GM23248 (cell line): Measurements from ENCODE around the gene PIP4P1. TPM values are rescaled to one million over a fixed set of nuclear protein-coding genes. Genes with fewer than 3 reads are reported as not detected.

ENCODE experiments used
- DNase-seq: peaks from one replicate; pipeline ENCODE4 v3.0.0-alpha.2; 2015
- H2AFZ ChIP-seq: fragments of 200-600 bp; sonication (generic); 2 replicates; pipeline ENCODE4 v1.6.1; 2016; ENCODE audit warnings: antibody characterized with exemption
- H3F3A ChIP-seq: fragments of 200-600 bp; sonication (generic); 2 replicates; pipeline ENCODE4 v1.6.1; 2016; ENCODE audit warnings: mild to moderate bottlenecking, antibody characterized with exemption, mixed run types; ENCODE audit not compliant: insufficient read depth
- H3K27ac ChIP-seq: fragments of 200-600 bp; sonication (generic); 2 replicates; pipeline ENCODE4 v1.5.1; 2016; ENCODE audit warnings: mild to moderate bottlenecking
- H3K27me3 ChIP-seq: fragments of 200-600 bp; sonication (generic); replicated peaks from 2 replicates; pipeline ENCODE4 v1.6.1; 2016; ENCODE audit warnings: mild to moderate bottlenecking; ENCODE audit not compliant: insufficient read depth
- H3K36me3 ChIP-seq: fragments of 200-600 bp; sonication (generic); 2 replicates; pipeline ENCODE4 v1.6.1; 2016; ENCODE audit warnings: low read depth, mild to moderate bottlenecking
- H3K4me1 ChIP-seq: fragments of 200-600 bp; sonication (generic); 2 replicates; pipeline ENCODE4 v1.6.1; 2016; ENCODE audit warnings: mild to moderate bottlenecking; ENCODE audit not compliant: insufficient read depth
- H3K4me2 ChIP-seq: fragments of 200-600 bp; sonication (generic); one replicate; pipeline ENCODE4 v1.6.1; 2016; ENCODE audit warnings: mild to moderate bottlenecking; ENCODE audit not compliant: unreplicated experiment
- H3K4me3 ChIP-seq: fragments of 200-600 bp; sonication (generic); 2 replicates; pipeline ENCODE4 v1.5.1; 2016; ENCODE audit warnings: mild to moderate bottlenecking
- H3K79me2 ChIP-seq: fragments of 200-600 bp; sonication (generic); 2 replicates; pipeline ENCODE4 v1.6.1; 2016; ENCODE audit warnings: mild to moderate bottlenecking; ENCODE audit not compliant: insufficient read depth
- H3K9ac ChIP-seq: fragments of 200-600 bp; sonication (generic); 2 replicates; pipeline ENCODE4 v1.6.1; 2016; ENCODE audit warnings: mild to moderate bottlenecking
- H3K9me2 ChIP-seq: fragments of 200-600 bp; sonication (generic); 2 replicates; pipeline ENCODE4 v1.6.1; 2016; ENCODE audit warnings: mixed run types, mild to moderate bottlenecking, moderate library complexity; ENCODE audit not compliant: insufficient read depth
- H3K9me3 ChIP-seq: fragments of 200-600 bp; sonication (generic); one replicate; pipeline ENCODE4 v1.6.1; 2017; ENCODE audit warnings: low read depth
- H4K20me1 ChIP-seq: fragments of 200-600 bp; sonication (generic); 2 replicates; pipeline ENCODE4 v1.6.0; 2016; ENCODE audit not compliant: insufficient read depth
- EZH2 ChIP-seq: fragments of 200-600 bp; sonication (generic); IDR thresholded peaks from 2 replicates; pipeline ENCODE4 v1.6.1; 2018; ENCODE audit warnings: antibody characterized with exemption, mild to moderate bottlenecking; ENCODE audit not compliant: insufficient read depth, poor library complexity, severe bottlenecking
- EZH2phosphoT487 ChIP-seq: fragments of 200-600 bp; sonication (generic); IDR thresholded peaks from 2 replicates; pipeline ENCODE4 v1.6.1; 2018; ENCODE audit warnings: antibody characterized with exemption, moderate library complexity, mild to moderate bottlenecking, low read depth; ENCODE audit not compliant: insufficient read depth
- WGBS, 2 experiments: methylation state at CpG; one replicate each; pipeline ENCODE4 v1.1.6; 2015 to 2017; ENCODE audit warnings: low lambda C conversion rate in 2 of 2, low coverage in 1 of 2; ENCODE audit errors: missing lambda C conversion rate in 2 of 2; 5-methylcytosine and 5-hydroxymethylcytosine counted together
- in situ Hi-C: fragments of 300-500 bp; cut with MboI; formaldehyde crosslinking; loops from 2 replicates; pipeline ENCODE4 v1.15.0; 2020
- polyA plus RNA-seq: library from polyadenylated mRNA; unstranded; fragments of >200 nt; fragmentation: Nextera tagmentation; extraction: Ambion mirVana; gene quantifications from 2 replicates; pipeline ENCODE4 v1.2.1, GENCODE V29; 2016
- total RNA-seq: library from RNA; depleted of rRNA; stranded (reverse); fragments of >200 nt; shearing (Covaris generic); gene quantifications from 2 replicates; pipeline ENCODE4 v1.2.3, GENCODE V29; 2014

Gene PIP4P1
- total and polyA plus RNA-seq, 2 experiments from 2014 or later = 18.6 to 21.6 TPM

DNA sequence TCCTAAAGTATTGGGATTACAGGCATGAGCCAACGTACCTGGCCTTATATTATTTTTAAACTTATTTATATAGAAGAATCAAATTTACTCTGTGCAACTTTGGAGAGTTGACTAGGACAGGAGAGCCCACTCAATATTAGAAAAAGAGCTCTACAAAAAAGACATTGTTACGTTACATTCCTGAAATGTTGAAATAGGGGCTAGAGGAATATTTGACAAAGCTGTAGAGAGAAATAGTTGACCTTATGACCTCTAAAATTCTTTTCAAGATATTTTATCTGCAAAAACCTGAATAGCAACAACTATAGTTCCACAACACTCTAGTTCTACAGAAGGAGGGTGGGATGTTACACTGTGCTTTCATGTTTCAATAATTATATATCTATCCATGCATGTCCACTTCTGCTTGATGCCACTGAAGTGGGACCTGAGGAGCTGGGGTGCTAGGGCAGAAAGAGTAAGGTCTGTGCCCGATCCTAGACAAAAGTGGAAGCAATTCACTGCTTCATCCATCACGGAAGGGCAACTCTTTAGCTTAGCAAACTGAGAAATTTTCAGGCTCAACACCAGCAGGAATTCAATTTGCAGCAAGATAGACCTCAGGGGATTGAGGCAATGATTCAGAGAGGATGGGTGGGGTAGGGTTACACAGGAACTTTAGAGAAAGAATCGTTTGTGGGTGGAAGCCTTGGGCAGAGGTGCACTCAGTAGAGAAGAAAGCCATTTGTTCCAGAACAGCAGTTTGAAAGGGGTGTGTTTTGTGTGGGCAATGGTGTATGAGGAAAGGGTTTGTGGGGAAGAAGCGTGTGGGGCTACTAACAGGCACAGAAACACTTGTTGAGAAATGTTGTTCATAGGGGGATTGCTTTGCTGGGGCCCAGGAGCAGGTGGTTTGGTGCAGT lies 28.1 kb upstream of the PIP4P1 start:
- Histone ChIP-seq H3K27ac (no peak overlapping the region), H3K4me2 (no peak overlapping the region)

DNA sequence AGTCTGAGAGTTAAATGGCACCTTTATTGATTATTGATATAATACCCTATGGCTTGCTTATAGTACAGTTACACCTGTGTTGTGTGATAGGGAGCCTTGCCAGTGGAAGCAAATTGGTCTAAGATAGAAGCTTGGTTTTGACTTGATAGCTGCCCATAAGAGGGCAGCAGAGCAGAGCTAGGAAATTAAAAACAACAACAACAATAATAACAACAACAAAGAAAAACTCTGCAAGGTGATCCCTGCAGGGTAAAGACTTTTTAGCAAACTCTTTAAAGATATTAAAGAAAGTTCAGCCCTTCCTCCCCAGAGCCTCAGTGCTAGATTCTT lies 26.1 kb upstream of the PIP4P1 start:
- Histone ChIP-seq H2AFZ (no peak overlapping the region), H3K4me2 (no peak overlapping the region), H4K20me1 (no peaks in the 10 kb centered on the region), H3K79me2 (no peaks in the 10 kb centered on the region), H3K27ac (no peak overlapping the region), H3K4me1 (no peaks in the 10 kb centered on the region), H3K9ac (no peak overlapping the region), H3K9me3 (no peaks in the 10 kb centered on the region), H3K4me3 (no peak overlapping the region), H3K9me2 (no peaks in the 10 kb centered on the region), H3K36me3 (no peaks in the 10 kb centered on the region), H3F3A (no peaks in the 10 kb centered on the region), H3K27me3 (no peaks in the 10 kb centered on the region)
- in situ Hi-C loops = no loop called here
- DNase-seq = no peak
- TF ChIP-seq EZH2phosphoT487 = no peak
- no peak for TF ChIP-seq EZH2

More for the DNA sequence above, 28.1 kb upstream of the PIP4P1 start:
- TF ChIP-seq EZH2 = no peak
- TF ChIP-seq EZH2phosphoT487 = no peak
- DNase-seq = peak; percentile 47
- 28 to 31% methylated on average over 6 of the region's 6 CpGs for WGBS, 2 experiments
- Histone ChIP-seq H3K9me3 (no peaks in the 10 kb centered on the region), H3K79me2 (no peaks in the 10 kb centered on the region), H2AFZ (no peak overlapping the region; the same call in 1 of the 2 replicates), H3K36me3 (no peaks in the 10 kb centered on the region), H3K9me2 (no peaks in the 10 kb centered on the region), H3K4me3 (no peak overlapping the region), H3K9ac (no peak overlapping the region), H4K20me1 (no peaks in the 10 kb centered on the region), H3K4me1 (no peaks in the 10 kb centered on the region), H3F3A (no peaks in the 10 kb centered on the region), H3K27me3 (no peaks in the 10 kb centered on the region)
- in situ Hi-C loops = no loop called here

DNA sequence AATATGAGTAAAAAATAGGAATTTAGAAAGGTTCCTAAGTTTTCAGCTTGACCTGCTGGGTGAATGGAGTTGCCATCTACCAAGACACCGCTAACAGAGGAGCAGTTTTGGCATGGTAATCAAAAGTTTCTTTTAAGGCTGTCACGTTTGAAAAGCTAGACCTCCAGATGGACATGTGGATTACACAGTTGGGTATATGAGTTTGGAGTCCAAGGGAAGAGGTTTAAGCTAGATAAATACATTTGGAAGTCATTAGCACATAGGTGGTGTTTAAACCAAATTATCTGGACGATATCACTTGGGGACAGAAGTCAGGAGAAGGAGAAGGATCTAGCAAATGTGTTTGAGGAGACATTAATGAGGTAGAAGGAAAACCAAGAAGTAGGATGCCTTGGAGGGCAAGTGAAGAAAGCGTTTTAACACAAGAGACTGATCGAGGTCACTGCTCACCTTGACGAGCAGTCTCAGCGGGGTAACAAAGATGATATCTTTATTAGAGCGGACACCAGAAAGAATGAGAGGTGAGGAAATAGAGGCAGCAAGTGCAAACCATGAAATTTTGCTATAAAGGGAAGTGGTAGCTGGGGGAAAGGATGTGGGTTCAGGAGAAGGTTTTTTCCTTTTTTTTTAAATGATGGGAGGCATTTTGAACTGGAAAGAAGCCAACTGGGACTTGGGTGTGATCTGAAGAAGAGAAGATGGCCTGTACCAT lies 25.6 kb upstream of the PIP4P1 start:
- Histone ChIP-seq H2AFZ (no peak overlapping the region), H3K27me3 (no peaks in the 10 kb centered on the region), H3K9me3 (no peaks in the 10 kb centered on the region), H3K4me2 (no peak overlapping the region), H3K9me2 (no peaks in the 10 kb centered on the region), H4K20me1 (no peaks in the 10 kb centered on the region), H3K4me1 (no peaks in the 10 kb centered on the region), H3K4me3 (no peak overlapping the region), H3K79me2 (no peaks in the 10 kb centered on the region), H3K36me3 (no peaks in the 10 kb centered on the region), H3F3A (no peaks in the 10 kb centered on the region), H3K9ac (no peak overlapping the region), H3K27ac (no peak overlapping the region)
- DNase-seq = no peak
- WGBS, 2 experiments = 44 to 51% methylated on average over 8 of the region's 8 CpGs
- no peak for TF ChIP-seq EZH2
- TF ChIP-seq EZH2phosphoT487 = no peak
- in situ Hi-C loops = no loop called here

DNA sequence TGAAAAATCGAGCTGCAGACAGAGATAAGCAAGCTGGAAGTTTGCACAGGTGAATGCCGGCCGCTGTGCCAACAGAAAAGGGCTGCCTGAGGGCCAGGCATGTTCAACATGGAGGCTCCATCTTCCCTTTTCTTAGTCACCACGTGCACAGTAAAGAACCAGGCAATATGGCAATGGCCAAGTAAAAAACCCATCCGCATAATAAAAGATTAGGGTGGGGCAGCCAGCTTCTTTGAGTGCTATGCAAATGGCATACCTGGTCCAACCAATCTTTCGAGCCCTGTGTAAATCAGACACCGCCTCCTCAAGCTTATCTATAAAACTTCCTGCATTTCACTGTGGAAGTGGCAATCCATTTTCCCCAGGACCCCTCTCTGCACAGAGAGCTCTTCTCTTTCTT lies 24.7 kb upstream of the PIP4P1 start:
- TF ChIP-seq EZH2phosphoT487 (no peak), EZH2 (no peak)
- 54 to 66% methylated on average over 7 of the region's 7 CpGs for WGBS, 2 experiments
- no peaks in the 10 kb centered on the region for H3K79me2 ChIP-seq

More for the DNA sequence above, 24.7 kb upstream of the PIP4P1 start:
- Histone ChIP-seq H3K4me1 (no peaks in the 10 kb centered on the region), H3K9me2 (no peaks in the 10 kb centered on the region), H3K4me3 (no peak overlapping the region), H3K4me2 (no peak overlapping the region), H3K27ac (no peak overlapping the region), H2AFZ (no peak overlapping the region), H4K20me1 (no peaks in the 10 kb centered on the region), H3K36me3 (no peaks in the 10 kb centered on the region), H3K27me3 (no peaks in the 10 kb centered on the region), H3K9me3 (no peaks in the 10 kb centered on the region), H3K9ac (no peak overlapping the region), H3F3A (no peaks in the 10 kb centered on the region)
- in situ Hi-C loops = no loop called here
- DNase-seq = no peak
